CD14-positive monocyte (primary cell): ENCODE data around the gene KDM3A. TPM values are rescaled to one million over a fixed set of nuclear protein-coding genes. Genes with fewer than 3 reads are reported as not detected.
A peak's percentile ranks its signal among the peaks of the same experiment; 100 is the strongest.

Source experiments
- DNase-seq, 3 donors: peaks; one replicate each; pipeline ENCODE4 v3.0.0-alpha.2; 2011 to 2022
- H2AFZ ChIP-seq: 2 replicates; pipeline ENCODE4 v1.6.0; 2012; ENCODE audit warnings: mild to moderate bottlenecking, low read depth, low read length, inconsistent platforms; ENCODE audit not compliant: insufficient read depth, poor library complexity, severe bottlenecking
- H3K27ac ChIP-seq, 2 donors: 1 replicate in 1 of 2; 2 replicates in 1 of 2; pipeline ENCODE4 v1.5.1; 2012 to 2013; ENCODE audit warnings: low read length in 2 of 2, control low read depth in 1 of 2, inconsistent platforms in 1 of 2, low read depth in 1 of 2, mild to moderate bottlenecking in 1 of 2
- H3K27me3 ChIP-seq, 2 donors: one replicate each; pipeline versions ENCODE4 v1.6.0 to v1.6.1; 2011 to 2013; ENCODE audit warnings: low read length in 2 of 2; ENCODE audit not compliant: control insufficient read depth in 2 of 2, insufficient read depth in 2 of 2
- H3K36me3 ChIP-seq, 2 donors: replicated peaks in 1 of 2; 1 replicate in 1 of 2; 2 replicates in 1 of 2; pipeline versions ENCODE4 v1.5.1 to v1.6.1; 2012 to 2013; ENCODE audit warnings: low read length in 2 of 2, control low read depth in 1 of 2, inconsistent platforms in 1 of 2, mild to moderate bottlenecking in 1 of 2; ENCODE audit not compliant: insufficient read depth in 2 of 2, control insufficient read depth in 1 of 2
- H3K4me1 ChIP-seq, 2 donors: 1 replicate in 1 of 2; 2 replicates in 1 of 2; pipeline versions ENCODE4 v1.5.1 to v1.6.1; 2012 to 2013; ENCODE audit warnings: low read length in 2 of 2, control low read depth in 1 of 2, inconsistent platforms in 1 of 2, mild to moderate bottlenecking in 1 of 2, moderate library complexity in 1 of 2; ENCODE audit not compliant: insufficient read depth in 2 of 2, control insufficient read depth in 1 of 2
- H3K4me2 ChIP-seq: replicated peaks from 2 replicates; pipeline ENCODE3; 2012; ENCODE audit warnings: low read length, moderate library complexity, mild to moderate bottlenecking; ENCODE audit not compliant: poor library complexity, severe bottlenecking; ENCODE audit errors: extremely low read depth
- H3K4me3 ChIP-seq, 3 experiments: fragments of 200-600 bp in 1 of 3; sonication (generic) in 1 of 3; replicated peaks in 1 of 3; 1 replicate in 2 of 3; 2 replicates in 1 of 3; pipeline ENCODE4 v1.5.1; 2011 to 2013; ENCODE audit warnings: low read length in 3 of 3, mild to moderate bottlenecking in 3 of 3, control low read depth in 2 of 3, low read depth in 2 of 3, inconsistent platforms in 1 of 3, moderate library complexity in 1 of 3
- H3K79me2 ChIP-seq: 2 replicates; pipeline ENCODE4 v1.6.0; 2012; ENCODE audit warnings: mild to moderate bottlenecking, control low read depth, inconsistent platforms, low read length, moderate library complexity; ENCODE audit not compliant: insufficient read depth
- H3K9ac ChIP-seq: 2 replicates; pipeline ENCODE4 v1.6.0; 2017; ENCODE audit warnings: low read length, mild to moderate bottlenecking; ENCODE audit not compliant: insufficient read depth, poor library complexity, severe bottlenecking
- H3K9me3 ChIP-seq, 2 donors: replicated peaks in 1 of 2; 1 replicate in 1 of 2; 2 replicates in 1 of 2; pipeline versions ENCODE4 v1.5.1 to v1.6.1; 2012 to 2013; ENCODE audit warnings: low read length in 2 of 2, control low read depth in 1 of 2; ENCODE audit not compliant: control insufficient read depth in 1 of 2, insufficient read depth in 1 of 2
- H4K20me1 ChIP-seq: 2 replicates; pipeline ENCODE4 v1.6.0; 2012; ENCODE audit warnings: mild to moderate bottlenecking, low read length, control low read depth, moderate library complexity; ENCODE audit not compliant: insufficient read depth
- H3K27ac Mint-ChIP-seq, 7 donors: one replicate each; pipeline ENCODE4 v1.8.0; 2020; ENCODE audit warnings: mild to moderate bottlenecking in 7 of 7, mixed read lengths in 7 of 7, moderate library complexity in 6 of 7, inconsistent platforms in 2 of 7
- H3K27me3 Mint-ChIP-seq, 3 donors: one replicate each; pipeline ENCODE4 v1.8.0; 2021 to 2022; ENCODE audit warnings: low read depth in 3 of 3, mild to moderate bottlenecking in 3 of 3, mixed read lengths in 3 of 3, moderate library complexity in 3 of 3, inconsistent platforms in 1 of 3
- H3K36me3 Mint-ChIP-seq, 2 donors: one replicate each; pipeline ENCODE4 v1.8.0; 2020; ENCODE audit warnings: mixed read lengths in 2 of 2, inconsistent platforms in 1 of 2, mild to moderate bottlenecking in 1 of 2
- H3K4me1 Mint-ChIP-seq: one replicate; pipeline ENCODE4 v1.8.0; 2020; ENCODE audit warnings: mild to moderate bottlenecking, mixed read lengths
- H3K4me3 Mint-ChIP-seq, 2 donors: one replicate each; pipeline ENCODE4 v1.8.0; 2020; ENCODE audit warnings: mild to moderate bottlenecking in 2 of 2, mixed read lengths in 2 of 2, moderate library complexity in 1 of 2
- H3K9me3 Mint-ChIP-seq, 7 donors: one replicate each; pipeline ENCODE4 v1.8.0; 2020 to 2022; ENCODE audit warnings: mixed read lengths in 7 of 7, mild to moderate bottlenecking in 6 of 7, moderate library complexity in 6 of 7, inconsistent platforms in 2 of 7
- WGBS: methylation state at CpG from one replicate; pipeline ENCODE4 v1.1.5; 2013; ENCODE audit warnings: missing lambda C conversion rate; ENCODE audit not compliant: insufficient coverage; 5-methylcytosine and 5-hydroxymethylcytosine counted together
- intact Hi-C, 2 donors: fragments of 100-400 bp; cut with micrococcal nuclease; formaldehyde crosslinking; loops; one replicate each; pipeline versions ENCODE4 v1.15.0 to v1.15.1; 2023
- polyA plus RNA-seq, 3 donors: library from polyadenylated mRNA; depleted of rRNA in 1 of 3; unstranded in 2 of 3; stranded (reverse) in 1 of 3; fragments of 300-500 nt in 2 of 3; fragments of >200 nt in 1 of 3; fragmentation: Illumina TruSeq in 2 of 3; gene quantifications; 1 replicate in 2 of 3; 2 replicates in 1 of 3; pipeline ENCODE4 v1.2.3, GENCODE V29; 2012 to 2021
- TF ChIP-seq, protein P1 (sequence below): fragments of 200-600 bp; IDR thresholded peaks from one replicate; pipeline ENCODE4 v1.8.0; 2022; ENCODE audit warnings: antibody characterized with exemption, mild to moderate bottlenecking

Gene KDM3A
- polyA plus RNA-seq, 3 donors: 3.3 to 21.2 (median 7.4) TPM

DNA sequence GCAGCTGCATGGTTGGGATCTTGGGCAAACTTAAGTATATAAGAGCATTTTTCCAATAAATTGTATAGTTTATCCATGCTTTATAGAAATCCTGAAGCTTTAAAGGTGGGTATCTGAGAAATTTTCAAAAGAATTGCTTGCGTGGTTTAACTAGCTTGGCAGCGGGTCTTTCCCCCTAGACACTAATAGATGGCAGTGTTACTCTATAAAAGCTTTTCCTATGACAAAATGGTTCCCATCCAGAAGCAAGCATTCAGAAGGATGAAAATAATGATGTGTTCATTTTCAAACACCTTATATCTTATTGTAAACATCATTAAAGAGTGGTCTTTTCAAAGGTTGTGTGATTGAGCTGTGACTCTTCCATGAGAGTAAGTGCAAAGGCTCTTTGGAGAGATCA is 45.9 kb downstream of the KDM3A start:
- Histone ChIP-seq H3K4me1 (no peaks in the 10 kb centered on the region), H3K9ac (no peak overlapping the region), H3K79me2 (no peaks in the 10 kb centered on the region), H3K9me3 (no peaks in the 10 kb centered on the region), H4K20me1 (no peaks in the 10 kb centered on the region), H3K4me3 (no peak overlapping the region), H3K27ac (no peak overlapping the region), H3K36me3 (peaks cover 98 to 100% of the 10 kb centered on the region in 2 donors), H3K4me2 (no peak overlapping the region), H3K27me3 (no peaks in the 10 kb centered on the region), H2AFZ (no peak overlapping the region)
- peaks cover 93 to 97% of the 10 kb centered on the region in 2 donors for H3K36me3 Mint-ChIP-seq
- TF ChIP-seq, protein P1, sequence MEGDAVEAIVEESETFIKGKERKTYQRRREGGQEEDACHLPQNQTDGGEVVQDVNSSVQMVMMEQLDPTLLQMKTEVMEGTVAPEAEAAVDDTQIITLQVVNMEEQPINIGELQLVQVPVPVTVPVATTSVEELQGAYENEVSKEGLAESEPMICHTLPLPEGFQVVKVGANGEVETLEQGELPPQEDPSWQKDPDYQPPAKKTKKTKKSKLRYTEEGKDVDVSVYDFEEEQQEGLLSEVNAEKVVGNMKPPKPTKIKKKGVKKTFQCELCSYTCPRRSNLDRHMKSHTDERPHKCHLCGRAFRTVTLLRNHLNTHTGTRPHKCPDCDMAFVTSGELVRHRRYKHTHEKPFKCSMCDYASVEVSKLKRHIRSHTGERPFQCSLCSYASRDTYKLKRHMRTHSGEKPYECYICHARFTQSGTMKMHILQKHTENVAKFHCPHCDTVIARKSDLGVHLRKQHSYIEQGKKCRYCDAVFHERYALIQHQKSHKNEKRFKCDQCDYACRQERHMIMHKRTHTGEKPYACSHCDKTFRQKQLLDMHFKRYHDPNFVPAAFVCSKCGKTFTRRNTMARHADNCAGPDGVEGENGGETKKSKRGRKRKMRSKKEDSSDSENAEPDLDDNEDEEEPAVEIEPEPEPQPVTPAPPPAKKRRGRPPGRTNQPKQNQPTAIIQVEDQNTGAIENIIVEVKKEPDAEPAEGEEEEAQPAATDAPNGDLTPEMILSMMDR: no peak
- no CpG with 5 or more reads among the region's 2 CpGs for WGBS
- no peak for DNase-seq
- no peaks in the 10 kb centered on the region for H3K9me3 Mint-ChIP-seq
- H3K27ac Mint-ChIP-seq: no peak overlapping the region
- H3K4me1 Mint-ChIP-seq: no peaks in the 10 kb centered on the region
- no peak overlapping the region for H3K4me3 Mint-ChIP-seq
- H3K27me3 Mint-ChIP-seq: no peaks in the 10 kb centered on the region
- intact Hi-C loops: no loop called here

GRCh38 chr2:86488561-86489250 is 47.5 kb downstream of the KDM3A start:
- DNase-seq: no peak
- no peak overlapping the region for H2AFZ ChIP-seq
- no peaks in the 10 kb centered on the region for H3K27me3 ChIP-seq
- no peak overlapping the region for H3K4me2 ChIP-seq
- 100% methylated on average over 1 of the region's 7 CpGs for WGBS
- no peaks in the 10 kb centered on the region for H3K9me3 Mint-ChIP-seq
- peaks cover 87 to 94% of the 10 kb centered on the region in 2 donors for H3K36me3 Mint-ChIP-seq
- no peaks in the 10 kb centered on the region for H3K27me3 Mint-ChIP-seq
- no peak overlapping the region for H3K27ac ChIP-seq
- peak overlapping the region in 1 of 7 donors; percentile 59 for H3K27ac Mint-ChIP-seq
- H3K4me3 ChIP-seq: no peak overlapping the region
- no peaks in the 10 kb centered on the region for H3K9me3 ChIP-seq
- no peaks in the 10 kb centered on the region for H3K4me1 ChIP-seq
- no peaks in the 10 kb centered on the region for H4K20me1 ChIP-seq
- H3K36me3 ChIP-seq: peaks cover 96 to 100% of the 10 kb centered on the region in 2 donors
- H3K4me1 Mint-ChIP-seq: no peaks in the 10 kb centered on the region
- no peaks in the 10 kb centered on the region for H3K79me2 ChIP-seq
- TF ChIP-seq, protein P1: no peak
- no peak overlapping the region for H3K9ac ChIP-seq
- H3K4me3 Mint-ChIP-seq: no peak overlapping the region
- intact Hi-C loops: no loop called here
